DND-41 (cell line): ENCODE measurements around the gene PDE4D.
A peak's percentile ranks its signal among the peaks of the same experiment; 100 is the strongest.

ENCODE experiments used
- ATAC-seq: fragments of 200-7000 bp; cut with Tn5 transposase; 3 replicates; pipeline ENCODE4 v1.9.1; 2021; ENCODE audit warnings: low read depth; ENCODE audit not compliant: insufficient read depth
- DNase-seq: peaks from one replicate; pipeline ENCODE4 v3.0.0-alpha.2; 2020
- H2AFZ ChIP-seq: 2 replicates; pipeline ENCODE4 v1.6.0; 2012; ENCODE audit warnings: low read depth, low read length
- H3K27ac ChIP-seq: 2 replicates; pipeline ENCODE4 v1.5.1; 2012; ENCODE audit warnings: low read length, inconsistent platforms
- H3K27me3 ChIP-seq: fragments of 200-600 bp; sonication (generic); 2 replicates; pipeline ENCODE4 v1.6.0; 2012; ENCODE audit warnings: low read length, mild to moderate bottlenecking, inconsistent platforms; ENCODE audit not compliant: insufficient read depth, poor library complexity
- H3K36me3 ChIP-seq: 2 replicates; pipeline ENCODE4 v1.5.1; 2012; ENCODE audit warnings: low read length, inconsistent platforms; ENCODE audit not compliant: insufficient read depth
- H3K4me1 ChIP-seq: 2 replicates; pipeline ENCODE4 v1.5.1; 2012; ENCODE audit warnings: mild to moderate bottlenecking, low read length; ENCODE audit not compliant: insufficient read depth
- H3K4me2 ChIP-seq: 2 replicates; pipeline ENCODE4 v1.6.0; 2012; ENCODE audit warnings: mild to moderate bottlenecking, moderate library complexity, low read length, inconsistent platforms; ENCODE audit not compliant: insufficient read depth
- H3K4me3 ChIP-seq, 2 experiments: fragments of 200-600 bp in 1 of 2; shearing (Covaris generic) in 1 of 2; 2 replicates each; pipeline ENCODE4 v1.5.1; 2012 to 2016; ENCODE audit warnings: inconsistent platforms in 2 of 2, low read length in 2 of 2, mild to moderate bottlenecking in 2 of 2, low read depth in 1 of 2, moderate library complexity in 1 of 2
- H3K79me2 ChIP-seq: 2 replicates; pipeline ENCODE4 v1.6.0; 2012; ENCODE audit warnings: low read length, inconsistent platforms; ENCODE audit not compliant: insufficient read depth
- H3K9ac ChIP-seq: 2 replicates; pipeline ENCODE4 v1.6.0; 2012; ENCODE audit warnings: low read depth, mild to moderate bottlenecking, inconsistent platforms, low read length, moderate library complexity
- H3K9me3 ChIP-seq: 2 replicates; pipeline ENCODE4 v1.5.1; 2012; ENCODE audit warnings: low read length, moderate library complexity, mild to moderate bottlenecking, inconsistent platforms; ENCODE audit not compliant: insufficient read depth, severe bottlenecking
- H4K20me1 ChIP-seq: 2 replicates; pipeline ENCODE4 v1.6.0; 2012; ENCODE audit warnings: low read length; ENCODE audit not compliant: insufficient read depth
- CTCF ChIP-seq: IDR thresholded peaks from 2 replicates; pipeline ENCODE4 v1.5.1; 2012; ENCODE audit warnings: borderline replicate concordance, low read length, moderate library complexity, mild to moderate bottlenecking; ENCODE audit not compliant: poor library complexity, severe bottlenecking; ENCODE audit errors: extremely low read depth
- EZH2 ChIP-seq: IDR thresholded peaks from 3 replicates; pipeline ENCODE4 v1.6.1; 2012; ENCODE audit warnings: borderline replicate concordance, low read depth, mild to moderate bottlenecking, moderate library complexity, low read length, inconsistent platforms; ENCODE audit not compliant: severe bottlenecking

Gene PDE4D

GRCh38 chr5:59368951-59369350 lies 524.6 kb downstream of the PDE4D start:
- ATAC-seq: no peak
- Histone ChIP-seq H3K9me3 (peaks cover 3% of the 10 kb centered on the region), H3K4me2 (no peak overlapping the region), H3K27ac (no peak overlapping the region), H3K9ac (no peak overlapping the region), H2AFZ (no peak overlapping the region), H3K79me2 (no peaks in the 10 kb centered on the region), H3K4me3 (no peak overlapping the region), H3K27me3 (peaks cover 4% of the 10 kb centered on the region), H4K20me1 (no peaks in the 10 kb centered on the region), H3K4me1 (no peaks in the 10 kb centered on the region), H3K36me3 (no peaks in the 10 kb centered on the region)
- no peak for TF ChIP-seq EZH2
- TF ChIP-seq CTCF: no peak
- DNase-seq: no peak

GRCh38 chr5:59367791-59368394 lies 525.6 kb downstream of the PDE4D start:
- Histone ChIP-seq H3K4me3 (no peak overlapping the region), H3K27me3 (peaks cover 4% of the 10 kb centered on the region), H3K79me2 (no peaks in the 10 kb centered on the region), H3K9ac (no peak overlapping the region), H3K4me2 (no peak overlapping the region), H3K36me3 (no peaks in the 10 kb centered on the region), H3K27ac (no peak overlapping the region), H3K4me1 (no peaks in the 10 kb centered on the region), H3K9me3 (no peaks in the 10 kb centered on the region), H2AFZ (no peak overlapping the region), H4K20me1 (no peaks in the 10 kb centered on the region)
- ATAC-seq: no peak
- peak; percentile 17 for DNase-seq
- TF ChIP-seq EZH2 (no peak), CTCF (peak; percentile 53)

GRCh38 chr5:59366784-59367183 lies 526.7 kb downstream of the PDE4D start:
- Histone ChIP-seq H3K27ac (no peak overlapping the region), H3K36me3 (no peaks in the 10 kb centered on the region), H3K4me1 (no peaks in the 10 kb centered on the region), H4K20me1 (no peaks in the 10 kb centered on the region), H3K27me3 (peaks cover 4% of the 10 kb centered on the region), H2AFZ (no peak overlapping the region), H3K9ac (no peak overlapping the region), H3K4me3 (no peak overlapping the region), H3K9me3 (no peaks in the 10 kb centered on the region), H3K4me2 (no peak overlapping the region), H3K79me2 (no peaks in the 10 kb centered on the region)
- ATAC-seq (no peak), DNase-seq (no peak)
- TF ChIP-seq EZH2: no peak
- TF ChIP-seq CTCF: no peak
